ENCODE results near the gene GET4. TPM values are rescaled to one million over a fixed set of nuclear protein-coding genes. Genes with fewer than 3 reads are reported as not detected.

Gene GET4
- total RNA-seq, 1 experiment from 2014 or later: 16.2 TPM

- Histone ChIP-seq H3K27me3 (ENCODE audit: low read length) (peaks cover 1% of the 10 kb centered on the region; the same call in 1 of the 2 replicates), H3K4me1 (ENCODE audit: low read length) (0 out of 2 replicates have a peak, but pooled peaks cover 5% of the 10 kb centered on the region), H3K79me2 (ENCODE audit: low read length) (no peaks in the 10 kb centered on the region), H3K4me2 (ENCODE audit: low read depth, low read length, poor library complexity, severe bottlenecking) (no peak overlapping the region), H3K9me3 (ENCODE audit: low read length) (no peaks in the 10 kb centered on the region; the same call in 1 of the 2 replicates), H3K4me3 (ENCODE audit: low read length) (no peak overlapping the region), H3K36me3 (ENCODE audit: insufficient read depth, low read length) (no peaks in the 10 kb centered on the region), H3K9ac (ENCODE audit: low read length) (no peak overlapping the region), H3K9me2 (replicated peaks; ENCODE audit: insufficient read depth, low read length) (no peaks in the 10 kb centered on the region), H4K20me1 (ENCODE audit: insufficient read depth, low read depth, low read length) (no peaks in the 10 kb centered on the region), H2AFZ (ENCODE audit: low read length) (no peak overlapping the region), H3K27ac (ENCODE audit: low read length) (no peak overlapping the region)
- no peak for DNase-seq
Measured at GRCh38 chr7:945556-946255, 69.4 kb downstream of the GET4 start.

Other genes starting within 250 kb of the GET4 start
- 21.0 and 22.6 TPM in 2 replicates for gene DNAAF5, start 149.9 kb upstream of the GET4 start, total RNA-seq (2014; rRNA removed; shearing (Covaris generic); ENCODE audit: low replicate concordance)
- gene PRKAR1B, start 149.3 kb upstream of the GET4 start, total RNA-seq (2014; rRNA removed; shearing (Covaris generic); ENCODE audit: low replicate concordance): 9.6 and 20.0 TPM in 2 replicates
- 39.6 and 62.1 TPM in 2 replicates for gene SUN1, start 44.1 kb upstream of the GET4 start, total RNA-seq (2014; rRNA removed; shearing (Covaris generic); ENCODE audit: low replicate concordance)
- gene ADAP1, start 78.1 kb downstream of the GET4 start, total RNA-seq (2014; rRNA removed; shearing (Covaris generic); ENCODE audit: low replicate concordance): not detected in 2 replicates
- gene COX19, start 99.0 kb downstream of the GET4 start, total RNA-seq (2014; rRNA removed; shearing (Covaris generic); ENCODE audit: low replicate concordance): 14.5 and 20.5 TPM in 2 replicates
- not detected in 2 replicates for gene CYP2W1, start 106.6 kb downstream of the GET4 start, total RNA-seq (2014; rRNA removed; shearing (Covaris generic); ENCODE audit: low replicate concordance)
- 5.5 and 9.2 TPM in 2 replicates for gene GPR146, start 168.0 kb downstream of the GET4 start, total RNA-seq (2014; rRNA removed; shearing (Covaris generic); ENCODE audit: low replicate concordance)
- not detected in 2 replicates for gene GPER1, start 211.6 kb downstream of the GET4 start, total RNA-seq (2014; rRNA removed; shearing (Covaris generic); ENCODE audit: low replicate concordance)

All from Karpas-422 (cell line).